ENCODE measurements around the gene HDHD2. TPM values are rescaled to one million over a fixed set of nuclear protein-coding genes. Genes with fewer than 3 reads are reported as not detected.

Gene HDHD2
- polyA plus RNA-seq, 1 donor (not counting 4 experiments of a cell fraction or from before 2014, with no cell fraction given), result 17.7 TPM

DNA sequence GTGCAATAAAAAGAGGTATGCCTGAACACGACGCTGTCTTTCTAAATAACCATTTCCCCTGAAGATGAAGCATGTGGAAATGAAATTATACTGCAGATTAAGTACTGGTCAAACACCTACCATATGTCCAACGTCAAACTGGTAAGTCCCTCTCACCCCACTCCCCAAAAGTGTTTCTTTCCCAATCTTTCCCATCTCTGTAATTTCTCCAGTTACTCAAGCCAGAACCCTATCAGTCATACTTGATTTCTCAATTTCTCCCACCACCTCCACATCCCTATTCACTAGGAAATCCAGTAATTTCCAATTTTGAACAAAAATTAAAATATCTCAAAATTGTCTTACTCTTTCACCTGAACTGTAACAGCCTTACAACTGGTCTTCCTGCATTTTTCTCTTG is 29.2 kb downstream of the HDHD2 start:
- Histone ChIP-seq H3K9me1 (ENCODE audit: control insufficient read depth, extremely low read depth, insufficient read depth, low read length) (no peaks in the 10 kb centered on the region), H4K20me1 (ENCODE audit: control insufficient read depth, extremely low read depth, insufficient read depth, low read length) (no peaks in the 10 kb centered on the region), H3K4me1 (ENCODE audit: control insufficient read depth, extremely low read depth, insufficient read depth, low read length) (no peaks in the 10 kb centered on the region), H3K4me2 (ENCODE audit: control insufficient read depth, extremely low read depth, insufficient read depth, low read depth, low read length) (no peak overlapping the region), H3K27ac (ENCODE audit: control insufficient read depth, insufficient read depth, low read length) (no peak overlapping the region), H3K79me2 (ENCODE audit: control insufficient read depth, insufficient read depth, low read length) (no peaks in the 10 kb centered on the region), H2AFZ (ENCODE audit: control insufficient read depth, low read length) (no peak overlapping the region), H3K9me3 (ENCODE audit: control insufficient read depth, low read depth, low read length) (no peaks in the 10 kb centered on the region), H3K4me3 (ENCODE audit: control insufficient read depth in 2 of 3, extremely low read depth in 1 of 3, insufficient read depth in 2 of 3, low read depth in 1 of 3, low read length in 3 of 3) (no peak overlapping the region), H3K9ac (ENCODE audit: control insufficient read depth, extremely low read depth, insufficient read depth, low read length) (no peak overlapping the region), H3K36me3 (ENCODE audit: control insufficient read depth in 2 of 2, extremely low read depth in 1 of 2, insufficient read depth in 2 of 2, low read length in 2 of 2) (no peaks in the 10 kb centered on the region), H3K27me3 (ENCODE audit: control insufficient read depth, extremely low read depth, insufficient read depth, low read length) (no peaks in the 10 kb centered on the region)
- dilution Hi-C loops (cut with MboI; ENCODE audit: extremely low pct_ligation_motif_present, low sequenced_read_pairs), result no loop called here
- TF ChIP-seq CTCF (optimal IDR thresholded peaks at IDR 0.05 in 1 of 3, IDR thresholded peaks at IDR 0.05 in 1 of 3, conservative IDR thresholded peaks at IDR 0.05 in 1 of 3; ENCODE audit: extremely low read depth in 1 of 3, insufficient read depth in 2 of 3, low read length in 3 of 3), result no peak
- no peak for TF ChIP-seq EZH2 (IDR thresholded peaks at IDR 0.05; ENCODE audit: low read length)
- no peak for DNase-seq (ENCODE audit: low read depth, low spot score)
- FAIRE-seq, result no peak

- Histone ChIP-seq H3K4me1 (ENCODE audit: control insufficient read depth, extremely low read depth, insufficient read depth, low read length) (no peaks in the 10 kb centered on the region), H3K4me2 (ENCODE audit: control insufficient read depth, extremely low read depth, insufficient read depth, low read depth, low read length) (no peak overlapping the region), H3K27me3 (ENCODE audit: control insufficient read depth, extremely low read depth, insufficient read depth, low read length) (no peaks in the 10 kb centered on the region), H3K4me3 (ENCODE audit: control insufficient read depth in 2 of 3, extremely low read depth in 1 of 3, insufficient read depth in 2 of 3, low read depth in 1 of 3, low read length in 3 of 3) (no peak overlapping the region), H3K9me3 (ENCODE audit: control insufficient read depth, low read depth, low read length) (no peaks in the 10 kb centered on the region), H4K20me1 (ENCODE audit: control insufficient read depth, extremely low read depth, insufficient read depth, low read length) (no peaks in the 10 kb centered on the region), H3K27ac (ENCODE audit: control insufficient read depth, insufficient read depth, low read length) (no peak overlapping the region), H3K9me1 (ENCODE audit: control insufficient read depth, extremely low read depth, insufficient read depth, low read length) (no peaks in the 10 kb centered on the region), H3K9ac (ENCODE audit: control insufficient read depth, extremely low read depth, insufficient read depth, low read length) (no peak overlapping the region), H3K79me2 (ENCODE audit: control insufficient read depth, insufficient read depth, low read length) (no peaks in the 10 kb centered on the region), H2AFZ (ENCODE audit: control insufficient read depth, low read length) (no peak overlapping the region), H3K36me3 (ENCODE audit: control insufficient read depth in 2 of 2, extremely low read depth in 1 of 2, insufficient read depth in 2 of 2, low read length in 2 of 2) (no peaks in the 10 kb centered on the region)
- dilution Hi-C loops (cut with MboI; ENCODE audit: extremely low pct_ligation_motif_present, low sequenced_read_pairs), result no loop called here
- FAIRE-seq (no peak), DNase-seq (ENCODE audit: low read depth, low spot score) (no peak)
- no peak for TF ChIP-seq EZH2 (IDR thresholded peaks at IDR 0.05; ENCODE audit: low read length)
- TF ChIP-seq CTCF (optimal IDR thresholded peaks at IDR 0.05 in 1 of 3, IDR thresholded peaks at IDR 0.05 in 1 of 3, conservative IDR thresholded peaks at IDR 0.05 in 1 of 3; ENCODE audit: extremely low read depth in 1 of 3, insufficient read depth in 2 of 3, low read length in 3 of 3), result no peak
Measured at GRCh38 chr18:47120428-47120827, 29.9 kb downstream of the HDHD2 start.

Data from keratinocyte (primary cell).